MM.1S (cell line): Measurements from ENCODE around the gene CSTPP1.

Experiments used
- EZH2 ChIP-seq: fragments of 300-600 bp; sonication (generic); optimal IDR thresholded peaks from 2 replicates; pipeline ENCODE3; 2017; ENCODE audit warnings: low read depth, mild to moderate bottlenecking, antibody characterized with exemption, low read length, mixed read lengths
- TF ChIP-seq, protein P1 (sequence below): fragments of 300-600 bp; sonication (generic); IDR thresholded peaks from 2 replicates; pipeline ENCODE4 v1.5.1; 2016; ENCODE audit warnings: antibody characterized with exemption, low read length, mixed read lengths

DNA sequence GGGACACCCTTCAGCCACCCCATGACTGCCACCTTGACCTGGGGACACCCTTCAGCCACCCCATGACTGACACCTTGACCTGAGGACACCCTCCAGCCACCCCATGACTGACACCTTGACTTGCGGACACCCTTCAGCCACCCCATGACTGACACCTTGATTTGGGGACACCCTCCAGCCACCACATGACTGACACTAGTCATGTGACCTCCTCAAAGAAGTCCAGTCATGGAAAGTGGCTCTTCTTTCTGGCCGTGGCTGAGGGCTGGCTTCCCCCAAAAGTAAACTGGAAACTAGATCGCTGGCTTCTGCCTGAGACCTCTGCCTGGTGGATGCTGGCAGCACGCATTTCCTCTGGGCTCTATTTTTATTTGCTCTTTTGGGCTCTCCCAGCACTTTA is 211.7 kb downstream of the CSTPP1 start:
- TF ChIP-seq, protein P1, sequence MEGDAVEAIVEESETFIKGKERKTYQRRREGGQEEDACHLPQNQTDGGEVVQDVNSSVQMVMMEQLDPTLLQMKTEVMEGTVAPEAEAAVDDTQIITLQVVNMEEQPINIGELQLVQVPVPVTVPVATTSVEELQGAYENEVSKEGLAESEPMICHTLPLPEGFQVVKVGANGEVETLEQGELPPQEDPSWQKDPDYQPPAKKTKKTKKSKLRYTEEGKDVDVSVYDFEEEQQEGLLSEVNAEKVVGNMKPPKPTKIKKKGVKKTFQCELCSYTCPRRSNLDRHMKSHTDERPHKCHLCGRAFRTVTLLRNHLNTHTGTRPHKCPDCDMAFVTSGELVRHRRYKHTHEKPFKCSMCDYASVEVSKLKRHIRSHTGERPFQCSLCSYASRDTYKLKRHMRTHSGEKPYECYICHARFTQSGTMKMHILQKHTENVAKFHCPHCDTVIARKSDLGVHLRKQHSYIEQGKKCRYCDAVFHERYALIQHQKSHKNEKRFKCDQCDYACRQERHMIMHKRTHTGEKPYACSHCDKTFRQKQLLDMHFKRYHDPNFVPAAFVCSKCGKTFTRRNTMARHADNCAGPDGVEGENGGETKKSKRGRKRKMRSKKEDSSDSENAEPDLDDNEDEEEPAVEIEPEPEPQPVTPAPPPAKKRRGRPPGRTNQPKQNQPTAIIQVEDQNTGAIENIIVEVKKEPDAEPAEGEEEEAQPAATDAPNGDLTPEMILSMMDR: no peak
- TF ChIP-seq EZH2: no peak
